ENCODE measurements around the gene MAP3K12.

The MAP3K12 gene

DNA sequence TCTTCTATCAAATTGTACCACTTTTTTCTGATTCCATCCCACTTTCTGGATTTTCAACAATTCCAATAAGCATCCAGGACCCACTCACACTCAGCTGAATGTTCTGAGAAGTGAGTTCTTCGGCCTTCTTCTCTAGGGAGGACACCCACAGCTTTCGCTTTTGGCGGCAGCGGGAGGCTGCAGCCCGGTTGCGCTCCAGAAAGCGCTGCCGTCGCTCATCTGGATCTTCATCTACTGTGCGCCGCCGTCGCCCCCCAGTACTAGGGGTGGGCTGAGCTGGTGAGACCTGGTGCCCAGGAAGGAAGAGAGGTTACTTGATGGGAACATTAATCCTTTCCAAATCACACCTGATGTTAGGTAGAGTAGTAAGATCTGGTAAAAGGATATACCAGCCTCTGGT lies 25.2 kb upstream of the MAP3K12 start:
- Histone ChIP-seq H3K36me3 (ENCODE audit: control insufficient read depth, insufficient read depth, low read length) (peaks cover 9% of the 10 kb centered on the region), H3K27me3 (replicated peaks; ENCODE audit: control insufficient read depth, insufficient read depth, low read length) (no peaks in the 10 kb centered on the region), H3K4me3 (replicated peaks; ENCODE audit: low read depth, low read length) (no peak overlapping the region)
- no peak for DNase-seq (ENCODE audit: extremely low read depth, insufficient read length)
- TF ChIP-seq, protein P1, sequence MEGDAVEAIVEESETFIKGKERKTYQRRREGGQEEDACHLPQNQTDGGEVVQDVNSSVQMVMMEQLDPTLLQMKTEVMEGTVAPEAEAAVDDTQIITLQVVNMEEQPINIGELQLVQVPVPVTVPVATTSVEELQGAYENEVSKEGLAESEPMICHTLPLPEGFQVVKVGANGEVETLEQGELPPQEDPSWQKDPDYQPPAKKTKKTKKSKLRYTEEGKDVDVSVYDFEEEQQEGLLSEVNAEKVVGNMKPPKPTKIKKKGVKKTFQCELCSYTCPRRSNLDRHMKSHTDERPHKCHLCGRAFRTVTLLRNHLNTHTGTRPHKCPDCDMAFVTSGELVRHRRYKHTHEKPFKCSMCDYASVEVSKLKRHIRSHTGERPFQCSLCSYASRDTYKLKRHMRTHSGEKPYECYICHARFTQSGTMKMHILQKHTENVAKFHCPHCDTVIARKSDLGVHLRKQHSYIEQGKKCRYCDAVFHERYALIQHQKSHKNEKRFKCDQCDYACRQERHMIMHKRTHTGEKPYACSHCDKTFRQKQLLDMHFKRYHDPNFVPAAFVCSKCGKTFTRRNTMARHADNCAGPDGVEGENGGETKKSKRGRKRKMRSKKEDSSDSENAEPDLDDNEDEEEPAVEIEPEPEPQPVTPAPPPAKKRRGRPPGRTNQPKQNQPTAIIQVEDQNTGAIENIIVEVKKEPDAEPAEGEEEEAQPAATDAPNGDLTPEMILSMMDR (IDR thresholded peaks at IDR 0.05; ENCODE audit: insufficient read depth, low read length, poor library complexity, severe bottlenecking): no peak

DNA sequence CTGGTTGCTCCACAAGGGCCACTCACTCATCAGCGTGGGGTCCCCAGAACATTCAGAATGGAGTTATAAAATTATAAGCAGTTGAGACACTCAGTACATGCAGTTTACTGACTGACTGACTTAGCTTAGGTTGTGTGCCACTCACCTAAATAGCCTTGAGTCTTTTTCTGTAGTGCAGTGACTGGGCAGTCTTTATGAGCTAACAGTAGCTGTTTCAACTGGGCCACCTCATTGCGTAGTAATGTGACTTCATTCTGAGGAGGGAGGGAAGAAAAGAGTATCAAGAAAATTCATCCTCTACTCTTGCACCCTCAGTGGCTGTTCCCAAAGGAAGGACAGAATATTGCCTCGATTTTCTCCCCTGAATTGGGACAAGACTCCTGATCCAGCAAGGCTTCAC lies 23.9 kb upstream of the MAP3K12 start:
- Histone ChIP-seq H3K4me3 (replicated peaks; ENCODE audit: low read depth, low read length) (no peak overlapping the region), H3K27me3 (replicated peaks; ENCODE audit: control insufficient read depth, insufficient read depth, low read length) (no peaks in the 10 kb centered on the region), H3K36me3 (ENCODE audit: control insufficient read depth, insufficient read depth, low read length) (peaks cover 9% of the 10 kb centered on the region)
- TF ChIP-seq, protein P1 (IDR thresholded peaks at IDR 0.05; ENCODE audit: insufficient read depth, low read length, poor library complexity, severe bottlenecking): no peak
- no peak for DNase-seq (ENCODE audit: extremely low read depth, insufficient read length)

DNA sequence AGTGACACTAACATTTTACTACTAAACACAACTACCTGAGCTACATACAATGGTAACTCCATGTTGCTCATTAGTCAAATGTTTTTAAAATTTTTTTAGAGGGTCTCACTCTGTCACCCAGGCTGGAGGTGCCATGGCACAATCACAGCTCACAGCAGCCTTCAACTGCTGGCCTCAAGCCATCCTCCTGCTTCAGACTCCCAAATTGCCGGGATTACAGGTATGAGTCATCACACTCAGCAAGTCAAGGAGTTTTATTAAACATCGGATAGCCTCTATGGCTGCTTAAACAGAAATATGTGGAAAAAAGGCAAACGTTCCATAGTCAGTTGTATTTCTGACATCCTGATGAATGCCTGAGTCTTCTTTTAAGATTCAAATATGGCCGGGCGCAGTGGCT lies 19.1 kb upstream of the MAP3K12 start:
- Histone ChIP-seq H3K27me3 (replicated peaks; ENCODE audit: control insufficient read depth, insufficient read depth, low read length) (no peaks in the 10 kb centered on the region), H3K36me3 (ENCODE audit: control insufficient read depth, insufficient read depth, low read length) (peaks cover 12% of the 10 kb centered on the region), H3K4me3 (replicated peaks; ENCODE audit: low read depth, low read length) (no peak overlapping the region)
- TF ChIP-seq, protein P1 (IDR thresholded peaks at IDR 0.05; ENCODE audit: insufficient read depth, low read length, poor library complexity, severe bottlenecking): no peak
- DNase-seq (ENCODE audit: extremely low read depth, insufficient read length): no peak

DNA sequence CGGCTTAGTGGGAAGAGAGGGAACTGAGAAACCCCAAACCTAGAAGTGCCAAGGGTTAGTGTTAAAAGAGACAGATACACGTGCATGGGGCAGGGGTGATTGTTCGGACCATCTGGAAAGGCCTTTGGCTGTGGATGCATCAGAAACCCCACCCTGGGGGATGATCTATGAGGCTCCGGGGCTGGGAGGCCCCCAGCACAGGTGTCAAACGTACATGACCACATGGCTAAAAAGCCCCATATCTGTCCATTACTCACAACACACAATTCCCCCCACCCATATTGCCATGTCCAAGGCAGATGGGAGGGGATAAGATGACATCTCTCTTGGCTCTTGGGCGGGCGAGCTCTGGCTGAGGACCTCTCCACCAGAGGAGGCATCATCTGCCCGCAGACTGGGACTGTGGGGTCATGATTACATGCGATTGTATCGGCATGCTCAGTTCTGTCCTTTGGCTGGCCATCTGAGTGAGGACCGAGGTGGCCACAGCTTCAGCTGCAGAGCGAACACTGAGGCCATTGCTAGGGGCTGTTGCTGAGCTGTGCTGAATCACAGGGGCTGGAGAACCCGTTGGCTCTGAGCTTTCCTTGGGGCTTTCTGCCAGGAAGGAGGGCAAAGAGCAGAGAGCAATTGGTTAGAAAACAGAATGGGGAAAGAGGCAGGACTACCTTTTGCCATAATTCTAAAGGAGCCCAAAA lies 17.6 kb upstream of the MAP3K12 start:
- Histone ChIP-seq H3K27me3 (replicated peaks; ENCODE audit: control insufficient read depth, insufficient read depth, low read length) (no peaks in the 10 kb centered on the region), H3K36me3 (ENCODE audit: control insufficient read depth, insufficient read depth, low read length) (peaks cover 9% of the 10 kb centered on the region), H3K4me3 (replicated peaks; ENCODE audit: low read depth, low read length) (no peak overlapping the region)
- TF ChIP-seq, protein P1 (IDR thresholded peaks at IDR 0.05; ENCODE audit: insufficient read depth, low read length, poor library complexity, severe bottlenecking): no peak
- no peak for DNase-seq (ENCODE audit: extremely low read depth, insufficient read length)

DNA sequence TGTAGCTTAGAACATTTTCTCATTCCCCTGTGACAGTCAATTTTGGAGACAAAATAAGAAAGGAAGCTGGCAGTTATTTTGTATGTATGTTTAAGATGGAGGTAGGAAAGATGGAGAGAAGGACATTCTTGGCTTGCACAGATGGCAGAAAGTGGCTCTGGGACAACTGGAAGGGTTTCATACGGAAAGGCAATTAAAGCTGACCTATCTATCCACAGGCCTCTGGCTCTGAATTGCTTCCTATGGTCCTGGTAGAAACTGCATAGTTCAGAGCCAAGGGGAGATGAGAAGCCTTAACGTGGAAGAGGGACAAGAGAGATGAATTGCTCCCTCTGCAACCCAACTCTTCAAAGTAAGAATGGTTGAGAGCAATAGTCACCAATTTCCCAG lies 16.0 kb upstream of the MAP3K12 start:
- peaks cover 13% of the 10 kb centered on the region for H3K36me3 ChIP-seq (ENCODE audit: control insufficient read depth, insufficient read depth, low read length)

More for the DNA sequence above, 16.0 kb upstream of the MAP3K12 start:
- H3K4me3 ChIP-seq (replicated peaks; ENCODE audit: low read depth, low read length): no peak overlapping the region
- TF ChIP-seq, protein P1 (IDR thresholded peaks at IDR 0.05; ENCODE audit: insufficient read depth, low read length, poor library complexity, severe bottlenecking): no peak
- DNase-seq (ENCODE audit: extremely low read depth, insufficient read length): no peak
- H3K27me3 ChIP-seq (replicated peaks; ENCODE audit: control insufficient read depth, insufficient read depth, low read length): no peaks in the 10 kb centered on the region

Measured in GM06990 (cell line).